Measurements from ENCODE around the gene STAT5B. TPM values are rescaled to one million over a fixed set of nuclear protein-coding genes. Genes with fewer than 3 reads are reported as not detected.
A peak's percentile ranks its signal among the peaks of the same experiment; 100 is the strongest.

The STAT5B gene
- total RNA-seq, 2 donors from 2014 or later: 35.7 to 51.4 TPM

DNA sequence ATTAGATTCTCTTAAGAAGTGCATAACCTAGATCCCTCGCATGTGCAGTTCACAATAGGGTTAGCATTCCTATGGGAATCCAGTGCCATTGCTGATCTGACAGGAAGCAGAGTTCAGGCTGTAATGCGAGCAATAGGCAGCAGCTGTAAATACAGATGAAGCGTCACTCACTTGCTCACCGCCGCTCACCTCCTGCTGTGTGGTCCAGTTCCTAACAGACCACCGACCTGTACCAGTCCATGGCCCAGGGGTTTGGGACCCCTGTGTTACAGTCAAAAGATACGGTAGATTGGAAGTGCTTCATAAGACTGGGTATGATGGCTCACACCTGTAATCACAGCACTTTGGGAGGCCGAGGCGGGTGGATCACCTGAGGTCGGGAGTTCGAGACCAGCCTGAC, 14.9 kb upstream of the STAT5B start:
- Histone ChIP-seq H3K9me3 (ENCODE audit: control insufficient read depth, low read length) (no peaks in the 10 kb centered on the region), H3K36me3 (ENCODE audit: control insufficient read depth, insufficient read depth, low read length) (no peaks in the 10 kb centered on the region), H3K27me3 (ENCODE audit: control insufficient read depth, insufficient read depth, low read length, poor library complexity, severe bottlenecking) (peaks cover 45% of the 10 kb centered on the region), H3K27ac (ENCODE audit: low read depth, low read length) (no peak overlapping the region), H3K4me3 (ENCODE audit: low read length) (no peak overlapping the region), H3K9ac (ENCODE audit: extremely low read depth, low read length, poor library complexity, severe bottlenecking) (no peak overlapping the region), H3K4me1 (ENCODE audit: control insufficient read depth, insufficient read depth, low read length) (no peaks in the 10 kb centered on the region)
- peak; percentile 42 for DNase-seq
- Mint-ChIP-seq H3K4me1 (peaks cover 3% of the 10 kb centered on the region), H3K36me3 (ENCODE audit: low read depth) (no peaks in the 10 kb centered on the region), H3K4me3 (no peak overlapping the region), H3K9me3 (no peaks in the 10 kb centered on the region), H3K27me3 (ENCODE audit: insufficient read depth) (peaks cover 38% of the 10 kb centered on the region), H3K27ac (no peak overlapping the region)
- TF ChIP-seq, protein P1, sequence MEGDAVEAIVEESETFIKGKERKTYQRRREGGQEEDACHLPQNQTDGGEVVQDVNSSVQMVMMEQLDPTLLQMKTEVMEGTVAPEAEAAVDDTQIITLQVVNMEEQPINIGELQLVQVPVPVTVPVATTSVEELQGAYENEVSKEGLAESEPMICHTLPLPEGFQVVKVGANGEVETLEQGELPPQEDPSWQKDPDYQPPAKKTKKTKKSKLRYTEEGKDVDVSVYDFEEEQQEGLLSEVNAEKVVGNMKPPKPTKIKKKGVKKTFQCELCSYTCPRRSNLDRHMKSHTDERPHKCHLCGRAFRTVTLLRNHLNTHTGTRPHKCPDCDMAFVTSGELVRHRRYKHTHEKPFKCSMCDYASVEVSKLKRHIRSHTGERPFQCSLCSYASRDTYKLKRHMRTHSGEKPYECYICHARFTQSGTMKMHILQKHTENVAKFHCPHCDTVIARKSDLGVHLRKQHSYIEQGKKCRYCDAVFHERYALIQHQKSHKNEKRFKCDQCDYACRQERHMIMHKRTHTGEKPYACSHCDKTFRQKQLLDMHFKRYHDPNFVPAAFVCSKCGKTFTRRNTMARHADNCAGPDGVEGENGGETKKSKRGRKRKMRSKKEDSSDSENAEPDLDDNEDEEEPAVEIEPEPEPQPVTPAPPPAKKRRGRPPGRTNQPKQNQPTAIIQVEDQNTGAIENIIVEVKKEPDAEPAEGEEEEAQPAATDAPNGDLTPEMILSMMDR (conservative IDR thresholded peaks at IDR 0.05): no peak
- WGBS, 2 experiments (ENCODE audit: insufficient coverage in 1 of 2, insufficient read length in 1 of 2): 92 to 93% methylated on average over 9 to 10 of the region's 11 CpGs

DNA sequence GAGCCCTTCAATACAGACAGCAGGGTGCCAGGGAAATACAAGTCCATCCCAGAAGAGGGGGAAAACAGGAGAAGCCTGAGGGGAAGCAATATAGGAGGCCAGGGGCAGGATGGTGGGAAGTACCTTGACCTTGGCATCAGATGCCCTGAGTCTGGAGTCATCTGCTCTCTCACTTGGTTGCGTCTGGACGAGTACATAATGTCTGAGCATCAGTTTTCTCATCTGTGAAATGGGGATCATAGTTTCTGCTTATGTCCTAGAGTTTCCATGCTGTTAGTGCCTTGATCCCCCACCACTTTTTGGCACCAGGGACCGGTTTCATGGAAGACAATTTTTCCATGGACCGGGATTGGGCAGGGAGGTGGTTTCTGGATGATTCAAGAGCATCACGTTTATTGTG, 14.4 kb upstream of the STAT5B start:
- no peaks in the 10 kb centered on the region for H3K9me3 Mint-ChIP-seq
- Histone ChIP-seq H3K27me3 (ENCODE audit: control insufficient read depth, insufficient read depth, low read length, poor library complexity, severe bottlenecking) (peaks cover 45% of the 10 kb centered on the region), H3K9ac (ENCODE audit: extremely low read depth, low read length, poor library complexity, severe bottlenecking) (no peak overlapping the region), H3K36me3 (ENCODE audit: control insufficient read depth, insufficient read depth, low read length) (no peaks in the 10 kb centered on the region), H3K4me1 (ENCODE audit: control insufficient read depth, insufficient read depth, low read length) (no peaks in the 10 kb centered on the region), H3K4me3 (ENCODE audit: low read length) (no peak overlapping the region), H3K27ac (ENCODE audit: low read depth, low read length) (no peak overlapping the region), H3K9me3 (ENCODE audit: control insufficient read depth, low read length) (no peaks in the 10 kb centered on the region)
- H3K36me3 Mint-ChIP-seq (ENCODE audit: low read depth): no peaks in the 10 kb centered on the region
- peaks cover 39% of the 10 kb centered on the region for H3K27me3 Mint-ChIP-seq (ENCODE audit: insufficient read depth)
- no peak overlapping the region for H3K27ac Mint-ChIP-seq
- WGBS, 2 experiments (ENCODE audit: insufficient coverage in 1 of 2, insufficient read length in 1 of 2): 88 to 90% methylated on average over 2 to 5 of the region's 5 CpGs
- no peak overlapping the region for H3K4me3 Mint-ChIP-seq
- DNase-seq: no peak
- H3K4me1 Mint-ChIP-seq: peaks cover 3% of the 10 kb centered on the region
- TF ChIP-seq, protein P1 (conservative IDR thresholded peaks at IDR 0.05): no peak

DNA sequence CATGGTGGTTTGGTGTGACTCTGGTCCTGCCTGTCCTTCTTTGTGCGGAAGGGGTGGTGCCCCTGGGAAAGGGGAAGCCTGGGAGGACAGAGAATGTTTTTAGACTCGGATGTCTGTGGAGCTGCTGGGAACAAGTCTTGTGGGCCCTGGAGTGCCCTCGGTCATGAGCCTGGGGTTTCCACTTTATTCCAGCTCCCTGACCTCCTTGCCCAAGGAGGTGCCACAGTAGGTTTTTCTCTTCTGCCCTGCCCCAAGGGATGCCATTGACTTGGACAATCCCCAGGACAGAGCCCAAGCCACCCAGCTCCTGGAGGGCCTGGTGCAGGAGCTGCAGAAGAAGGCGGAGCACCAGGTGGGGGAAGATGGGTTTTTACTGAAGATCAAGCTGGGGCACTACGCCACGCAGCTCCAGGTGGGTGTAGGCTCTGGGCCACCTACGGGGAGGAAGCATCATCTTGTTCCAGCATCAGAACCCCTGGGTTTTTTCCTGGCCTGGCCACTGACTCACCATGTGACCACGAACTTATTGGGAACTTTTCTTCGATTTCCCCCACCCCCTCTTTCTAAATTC, 13.5 kb upstream of the STAT5B start:
- no peak for DNase-seq
- Mint-ChIP-seq H3K27me3 (ENCODE audit: insufficient read depth) (peaks cover 39% of the 10 kb centered on the region), H3K36me3 (ENCODE audit: low read depth) (no peaks in the 10 kb centered on the region), H3K27ac (no peak overlapping the region), H3K9me3 (no peaks in the 10 kb centered on the region), H3K4me3 (peak overlapping the region; percentile 48), H3K4me1 (peaks cover 3% of the 10 kb centered on the region)
- Histone ChIP-seq H3K4me1 (ENCODE audit: control insufficient read depth, insufficient read depth, low read length) (no peaks in the 10 kb centered on the region), H3K36me3 (ENCODE audit: control insufficient read depth, insufficient read depth, low read length) (no peaks in the 10 kb centered on the region), H3K9me3 (ENCODE audit: control insufficient read depth, low read length) (no peaks in the 10 kb centered on the region), H3K27ac (ENCODE audit: low read depth, low read length) (no peak overlapping the region), H3K27me3 (ENCODE audit: control insufficient read depth, insufficient read depth, low read length, poor library complexity, severe bottlenecking) (peaks cover 45% of the 10 kb centered on the region), H3K9ac (ENCODE audit: extremely low read depth, low read length, poor library complexity, severe bottlenecking) (no peak overlapping the region), H3K4me3 (ENCODE audit: low read length) (no peak overlapping the region)
- TF ChIP-seq, protein P1 (conservative IDR thresholded peaks at IDR 0.05): no peak
- 90 to 94% methylated on average over 8 to 9 of the region's 9 CpGs for WGBS, 2 experiments (ENCODE audit: insufficient coverage in 1 of 2, insufficient read length in 1 of 2)

All from endodermal cell (in vitro differentiated cells).